NCI-H82 treated with DMSO at 0.1 percent for 48 hours (cell line): ENCODE results near the gene DNAJC6.

Experiments
- DNase-seq: peaks from one replicate; lab custom pipeline; 2025; ENCODE audit not compliant: unreplicated experiment; lab: John Stamatoyannopoulos, UW

DNAJC6 gene

DNA sequence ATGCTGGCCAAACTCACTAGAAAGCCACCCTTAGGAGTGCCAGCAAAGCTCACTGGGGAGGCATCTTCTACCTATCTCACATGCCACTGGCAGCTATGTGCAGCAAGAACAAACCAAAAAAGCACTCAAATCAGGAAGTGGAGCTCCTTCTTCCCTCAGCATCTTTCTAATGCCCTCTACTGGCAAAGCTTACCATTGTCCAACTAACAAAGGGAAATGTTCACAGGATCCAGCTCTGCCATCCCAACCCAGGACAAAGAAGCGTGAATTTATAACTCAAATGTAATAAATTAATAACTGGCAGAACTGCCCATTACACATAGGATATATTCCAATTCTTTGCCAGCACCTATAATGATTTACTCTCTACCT, 150.0 kb downstream of the DNAJC6 start:
- peak; percentile 21 for DNase-seq
